ENCODE data around the gene CELSR2. TPM values are rescaled to one million over a fixed set of nuclear protein-coding genes. Genes with fewer than 3 reads are reported as not detected.

Gene CELSR2
- total RNA-seq, 2 experiments from 2014 or later: 6.9 to 12.5 TPM

- Histone ChIP-seq H2AFZ (ENCODE audit: low read length) (peak overlapping the region; percentile 80), H3K4me1 (ENCODE audit: insufficient read depth, low read length, poor library complexity, severe bottlenecking) (peaks cover 30% of the 10 kb centered on the region), H3K9me2 (ENCODE audit: insufficient read depth, low read length) (no peaks in the 10 kb centered on the region), H3K79me2 (ENCODE audit: insufficient read depth, low read depth, low read length) (no peaks in the 10 kb centered on the region), H4K20me1 (ENCODE audit: insufficient read depth, low read length) (no peaks in the 10 kb centered on the region), H3K4me3 (ENCODE audit: low read depth, low read length, poor library complexity, severe bottlenecking) (peak overlapping the region; percentile 64), H3K36me3 (ENCODE audit: insufficient read depth, low read length) (no peaks in the 10 kb centered on the region), H3K9me3 (ENCODE audit: low read length) (no peaks in the 10 kb centered on the region), H3K4me2 (ENCODE audit: low read length) (peak overlapping the region; percentile 83), H3K27ac (ENCODE audit: low read depth, low read length, poor library complexity, severe bottlenecking) (peak overlapping the region; percentile 54)
- CTCF ChIA-PET (ENCODE audit: unreplicated experiment): interaction anchor here (0.6 to 1.2 kb wide), 2 partner anchors 14 to 279 kb away, joined by 3 read pairs; no protein-coding TSS in a partner anchor
- no TSS peak for BruUV-seq (replicated peaks)
- POLR2A ChIA-PET: interaction anchor here (0.9 to 1.8 kb wide), 9 partner anchors 12 to 230 kb away, joined by 3 to 10 read pairs (median 4); partner anchors contain the start of genes ATXN7L2, PSMA5, PSRC1 and SORT1
- DNase-seq (ENCODE audit: low spot score): peak; percentile 73
- intact Hi-C loops (cut with micrococcal nuclease; ENCODE audit: unreplicated experiment): no loop called here
- no peak for TF ChIP-seq CTCF (conservative IDR thresholded peaks at IDR 0.05; ENCODE audit: low read length)
- TF ChIP-seq EZH2phosphoT487 (IDR thresholded peaks at IDR 0.05; ENCODE audit: borderline replicate concordance, low read depth, low read length): no peak
These were observed 3.8 kb downstream of the CELSR2 start for GRCh38 chr1:109252893-109253802.

GRCh38 chr1:109253803-109254620 is 4.7 kb downstream of the CELSR2 start:
- POLR2A ChIA-PET: interaction anchor here (0.7 to 1.8 kb wide), 11 partner anchors 11 to 232 kb away, joined by 3 to 10 read pairs (median 4); partner anchors contain the start of genes ATXN7L2, PSMA5, PSRC1 and SORT1
- intact Hi-C loops (cut with micrococcal nuclease; ENCODE audit: unreplicated experiment): no loop called here
- no TSS peak for BruUV-seq (replicated peaks)
- Histone ChIP-seq H3K4me1 (ENCODE audit: insufficient read depth, low read length, poor library complexity, severe bottlenecking) (peaks cover 27% of the 10 kb centered on the region), H3K79me2 (ENCODE audit: insufficient read depth, low read depth, low read length) (no peaks in the 10 kb centered on the region), H2AFZ (ENCODE audit: low read length) (peak overlapping the region; percentile 80), H3K9me3 (ENCODE audit: low read length) (no peaks in the 10 kb centered on the region), H4K20me1 (ENCODE audit: insufficient read depth, low read length) (no peaks in the 10 kb centered on the region), H3K4me2 (ENCODE audit: low read length) (peak overlapping the region; percentile 83), H3K4me3 (ENCODE audit: low read depth, low read length, poor library complexity, severe bottlenecking) (peak overlapping the region; percentile 64), H3K27ac (ENCODE audit: low read depth, low read length, poor library complexity, severe bottlenecking) (peak overlapping the region; percentile 54), H3K36me3 (ENCODE audit: insufficient read depth, low read length) (peaks cover under 1% of the 10 kb centered on the region; the same call in 1 of the 2 replicates), H3K9me2 (ENCODE audit: insufficient read depth, low read length) (no peaks in the 10 kb centered on the region)
- DNase-seq (ENCODE audit: low spot score): peak; percentile 56
- TF ChIP-seq EZH2phosphoT487 (IDR thresholded peaks at IDR 0.05; ENCODE audit: borderline replicate concordance, low read depth, low read length) (no peak), CTCF (conservative IDR thresholded peaks at IDR 0.05; ENCODE audit: low read length) (0 out of 2 replicates have a peak, but pooled peaks have one; percentile 29)
- CTCF ChIA-PET (ENCODE audit: unreplicated experiment): interaction anchor here (0.6 to 1.2 kb wide), 3 partner anchors 15 to 278 kb away, joined by 3 read pairs; no protein-coding TSS in a partner anchor

Data from OCI-LY7 (cell line).